ENCODE results near the gene KIR3DL2.

DNA sequence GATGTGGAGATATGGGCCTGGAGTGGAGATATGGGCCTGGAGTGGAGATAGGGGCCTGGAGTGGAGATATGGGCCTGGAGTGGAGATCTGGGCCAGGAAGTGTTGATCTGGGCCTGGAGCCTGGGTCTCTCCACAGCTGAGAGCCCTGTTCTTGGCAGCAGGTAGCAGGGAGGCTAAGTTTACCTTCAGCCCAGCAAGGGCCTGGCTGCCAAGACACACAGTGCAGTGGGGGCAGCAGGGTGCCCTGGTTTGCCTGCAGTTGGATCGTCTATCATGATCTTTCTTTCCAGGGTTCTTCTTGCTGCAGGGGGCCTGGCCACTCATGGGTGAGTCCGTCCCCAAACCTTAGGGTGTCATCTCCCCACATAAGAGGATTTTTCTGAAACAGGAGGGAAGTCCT lies 687 bp downstream of the KIR3DL2 start:
- TF ChIP-seq, protein P1, sequence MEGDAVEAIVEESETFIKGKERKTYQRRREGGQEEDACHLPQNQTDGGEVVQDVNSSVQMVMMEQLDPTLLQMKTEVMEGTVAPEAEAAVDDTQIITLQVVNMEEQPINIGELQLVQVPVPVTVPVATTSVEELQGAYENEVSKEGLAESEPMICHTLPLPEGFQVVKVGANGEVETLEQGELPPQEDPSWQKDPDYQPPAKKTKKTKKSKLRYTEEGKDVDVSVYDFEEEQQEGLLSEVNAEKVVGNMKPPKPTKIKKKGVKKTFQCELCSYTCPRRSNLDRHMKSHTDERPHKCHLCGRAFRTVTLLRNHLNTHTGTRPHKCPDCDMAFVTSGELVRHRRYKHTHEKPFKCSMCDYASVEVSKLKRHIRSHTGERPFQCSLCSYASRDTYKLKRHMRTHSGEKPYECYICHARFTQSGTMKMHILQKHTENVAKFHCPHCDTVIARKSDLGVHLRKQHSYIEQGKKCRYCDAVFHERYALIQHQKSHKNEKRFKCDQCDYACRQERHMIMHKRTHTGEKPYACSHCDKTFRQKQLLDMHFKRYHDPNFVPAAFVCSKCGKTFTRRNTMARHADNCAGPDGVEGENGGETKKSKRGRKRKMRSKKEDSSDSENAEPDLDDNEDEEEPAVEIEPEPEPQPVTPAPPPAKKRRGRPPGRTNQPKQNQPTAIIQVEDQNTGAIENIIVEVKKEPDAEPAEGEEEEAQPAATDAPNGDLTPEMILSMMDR (IDR thresholded peaks at IDR 0.05), result no peak
- TF ChIP-seq ZFX (IDR thresholded peaks at IDR 0.05; ENCODE audit: borderline replicate concordance), result no peak

Measured in 22Rv1 (cell line).